Epithelial cell of proximal tubule (primary cell): ENCODE data around the gene RBM5. TPM values are rescaled to one million over a fixed set of nuclear protein-coding genes. Genes with fewer than 3 reads are reported as not detected.

ENCODE experiments used
- DNase-seq: peaks from one replicate; pipeline ENCODE4 v3.0.0-alpha.2; 2011; ENCODE audit warnings: low read depth
- H3K4me3 ChIP-seq: 2 replicates; pipeline ENCODE4 v1.5.1; 2011; ENCODE audit warnings: low read depth, mild to moderate bottlenecking, low read length
- total RNA-seq: library from RNA; depleted of rRNA; stranded (reverse); fragments of >200 nt; gene quantifications from 2 replicates; pipeline ENCODE4 v1.2.3, GENCODE V29; 2015
- TF ChIP-seq, protein P1 (sequence below): conservative IDR thresholded peaks from 2 replicates; pipeline ENCODE4 v1.5.1; 2012; ENCODE audit warnings: low read depth, mild to moderate bottlenecking, low read length

The RBM5 gene
- total RNA-seq, 1 donor from 2014 or later: 80.7 TPM

DNA sequence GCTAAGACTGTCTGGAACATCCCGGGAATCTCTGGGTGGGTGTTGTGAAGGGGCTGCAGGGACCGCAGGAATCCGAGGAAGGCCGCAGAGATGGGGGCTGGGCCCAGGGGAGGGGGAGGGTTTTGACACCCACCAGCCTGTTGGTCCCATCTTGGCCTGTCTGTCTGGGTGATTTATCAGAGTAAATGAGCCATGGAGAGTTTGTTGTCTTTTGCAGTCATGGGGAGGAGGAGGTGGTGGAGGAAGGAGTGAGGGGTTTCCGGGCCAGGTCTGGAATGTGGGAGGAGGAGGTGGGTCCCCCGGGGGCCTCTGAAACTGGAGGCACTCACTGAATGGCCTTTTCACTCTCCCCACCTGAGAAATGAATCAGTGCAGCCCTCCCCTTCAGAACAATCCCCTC is 77.9 kb downstream of the RBM5 start:
- no peak for DNase-seq
- no peak overlapping the region for H3K4me3 ChIP-seq
- TF ChIP-seq, protein P1, sequence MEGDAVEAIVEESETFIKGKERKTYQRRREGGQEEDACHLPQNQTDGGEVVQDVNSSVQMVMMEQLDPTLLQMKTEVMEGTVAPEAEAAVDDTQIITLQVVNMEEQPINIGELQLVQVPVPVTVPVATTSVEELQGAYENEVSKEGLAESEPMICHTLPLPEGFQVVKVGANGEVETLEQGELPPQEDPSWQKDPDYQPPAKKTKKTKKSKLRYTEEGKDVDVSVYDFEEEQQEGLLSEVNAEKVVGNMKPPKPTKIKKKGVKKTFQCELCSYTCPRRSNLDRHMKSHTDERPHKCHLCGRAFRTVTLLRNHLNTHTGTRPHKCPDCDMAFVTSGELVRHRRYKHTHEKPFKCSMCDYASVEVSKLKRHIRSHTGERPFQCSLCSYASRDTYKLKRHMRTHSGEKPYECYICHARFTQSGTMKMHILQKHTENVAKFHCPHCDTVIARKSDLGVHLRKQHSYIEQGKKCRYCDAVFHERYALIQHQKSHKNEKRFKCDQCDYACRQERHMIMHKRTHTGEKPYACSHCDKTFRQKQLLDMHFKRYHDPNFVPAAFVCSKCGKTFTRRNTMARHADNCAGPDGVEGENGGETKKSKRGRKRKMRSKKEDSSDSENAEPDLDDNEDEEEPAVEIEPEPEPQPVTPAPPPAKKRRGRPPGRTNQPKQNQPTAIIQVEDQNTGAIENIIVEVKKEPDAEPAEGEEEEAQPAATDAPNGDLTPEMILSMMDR: no peak

GRCh38 chr3:50167069-50167840 is 78.5 kb downstream of the RBM5 start:
- no peak for DNase-seq
- TF ChIP-seq, protein P1: no peak
- no peak overlapping the region for H3K4me3 ChIP-seq

- no peak for DNase-seq
- H3K4me3 ChIP-seq: no peak overlapping the region
- TF ChIP-seq, protein P1: no peak
These were observed 79.1 kb downstream of the RBM5 start for GRCh38 chr3:50167841-50168209.

DNA sequence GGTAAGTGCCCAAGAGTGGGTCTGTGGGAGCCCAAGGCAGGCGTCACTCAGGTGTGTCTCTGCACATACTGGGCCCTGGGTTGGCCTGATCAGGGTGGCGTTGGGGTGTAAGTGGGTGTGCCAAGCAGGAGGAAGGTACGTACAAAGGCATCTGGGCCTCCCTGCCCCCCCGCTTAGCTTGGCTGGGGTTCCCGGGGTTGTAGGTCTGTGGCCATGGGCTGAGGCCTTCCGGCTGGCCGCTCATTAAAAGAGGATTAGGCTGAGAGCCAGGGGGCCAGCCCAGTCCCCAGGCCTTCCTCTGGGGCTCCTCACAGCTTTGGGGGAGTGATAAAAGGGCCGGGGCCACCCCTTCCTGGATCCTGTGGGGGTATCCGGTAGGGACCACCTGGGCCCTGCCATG is 79.7 kb downstream of the RBM5 start:
- no peak overlapping the region for H3K4me3 ChIP-seq
- TF ChIP-seq, protein P1: no peak
- no peak for DNase-seq

Other genes starting within 250 kb of the RBM5 start
- gene TRAIP, start 232.4 kb upstream of the RBM5 start, total RNA-seq: 17.1 and 18.9 TPM in 2 replicates
- not detected in 2 replicates for gene CAMKV, start 219.0 kb upstream of the RBM5 start, total RNA-seq
- gene MST1R, start 185.0 kb upstream of the RBM5 start, total RNA-seq: 5.3 and 5.6 TPM in 2 replicates
- 9.1 and 17.9 TPM in 2 replicates for gene MON1A, start 159.1 kb upstream of the RBM5 start, total RNA-seq
- 24.0 and 36.6 TPM in 2 replicates for gene RBM6, start 148.8 kb upstream of the RBM5 start, total RNA-seq
- 36.0 and 58.6 TPM in 2 replicates for gene SEMA3F, start 66.4 kb downstream of the RBM5 start, total RNA-seq
- gene GNAT1, start 102.7 kb downstream of the RBM5 start, total RNA-seq: not detected in 2 replicates
- gene SLC38A3, start 116.4 kb downstream of the RBM5 start, total RNA-seq: not detected in 2 replicates
- 263 and 264 TPM in 2 replicates for gene GNAI2, start 147.3 kb downstream of the RBM5 start, total RNA-seq
- 4.6 and 29.5 TPM in 2 replicates for gene SEMA3B, start 180.2 kb downstream of the RBM5 start, total RNA-seq
- gene LSMEM2, start 190.2 kb downstream of the RBM5 start, total RNA-seq: not detected in 2 replicates
- 76.6 and 165 TPM in 2 replicates for gene IFRD2, start 203.5 kb downstream of the RBM5 start, total RNA-seq
- 7.8 and 8.8 TPM in 2 replicates for gene HYAL3, start 210.5 kb downstream of the RBM5 start, total RNA-seq
- 8.5 and 19.4 TPM in 2 replicates for gene NAA80, start 210.5 kb downstream of the RBM5 start, total RNA-seq
- gene HYAL1, start 214.7 kb downstream of the RBM5 start, total RNA-seq: 1.3 and 2.2 TPM in 2 replicates
- 123 and 145 TPM in 2 replicates for gene HYAL2, start 233.8 kb downstream of the RBM5 start, total RNA-seq
- gene TUSC2, start 239.3 kb downstream of the RBM5 start, total RNA-seq: 39.8 and 46.6 TPM in 2 replicates